ENCODE data around the gene FGF14.

The FGF14 gene

DNA sequence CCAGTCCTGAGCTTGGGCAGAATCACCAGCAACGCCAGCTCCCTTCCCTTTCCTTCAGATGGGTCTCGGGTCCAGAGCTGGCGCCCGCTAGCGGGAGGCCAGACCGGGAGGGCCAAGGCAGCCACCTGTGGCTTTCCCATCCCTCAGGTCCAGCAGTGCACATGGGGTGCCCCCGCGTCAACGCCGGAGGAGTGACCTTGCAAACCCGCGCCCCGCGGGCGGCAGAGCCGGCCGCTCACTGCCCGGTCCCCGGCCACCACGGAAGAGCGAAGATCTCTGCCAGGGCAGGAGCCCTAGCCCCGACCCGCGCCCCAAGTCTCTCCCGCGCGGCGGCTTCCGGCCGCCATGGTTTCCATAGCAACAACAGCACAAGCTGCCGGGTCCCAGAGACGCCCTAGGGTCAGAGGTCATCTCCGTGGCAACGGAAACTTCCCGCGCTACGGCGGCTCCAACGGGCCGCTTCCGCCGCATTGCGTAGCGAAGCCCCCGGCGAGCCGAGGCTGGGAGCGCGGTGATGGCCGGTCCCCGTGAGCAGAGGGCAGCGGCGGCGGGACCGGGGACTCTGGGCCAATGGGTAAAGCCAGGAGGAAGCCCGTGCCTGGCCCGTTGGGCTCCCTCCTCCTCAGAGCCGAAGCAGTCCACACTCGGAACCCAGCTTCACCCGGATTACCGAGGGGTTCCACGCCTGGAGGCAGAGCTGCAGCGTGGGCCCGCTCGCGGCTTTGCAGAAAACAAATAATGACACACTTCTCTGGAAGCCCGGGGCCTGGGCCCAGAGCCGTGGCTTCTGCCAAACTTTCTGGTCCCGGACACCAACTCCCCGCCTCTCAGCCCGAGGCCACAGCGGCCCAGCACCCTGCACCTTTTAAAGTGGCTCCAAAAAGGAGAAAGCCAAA lies 7.4 kb downstream of the FGF14 start:
- H3K4me2 ChIP-seq (ENCODE audit: low read length), result peak overlapping the region; percentile 78
- H2AFZ ChIP-seq (ENCODE audit: low read depth, low read length), result peak overlapping the region; percentile 78
- no peaks in the 10 kb centered on the region for H3K9me3 ChIP-seq (ENCODE audit: insufficient read depth, low read length)
- H3K9ac ChIP-seq (ENCODE audit: low read length), result peak overlapping the region; percentile 74
- peak overlapping the region; percentile 87 for H3K4me3 ChIP-seq (ENCODE audit: low read length)
- H4K20me1 ChIP-seq (ENCODE audit: insufficient read depth, low read length), result no peaks in the 10 kb centered on the region
- no peaks in the 10 kb centered on the region for H3K36me3 ChIP-seq (replicated peaks; ENCODE audit: low read depth, low read length)
- peak overlapping the region; percentile 34 for H3K27ac ChIP-seq (ENCODE audit: low read length)
- TF ChIP-seq, protein P1, sequence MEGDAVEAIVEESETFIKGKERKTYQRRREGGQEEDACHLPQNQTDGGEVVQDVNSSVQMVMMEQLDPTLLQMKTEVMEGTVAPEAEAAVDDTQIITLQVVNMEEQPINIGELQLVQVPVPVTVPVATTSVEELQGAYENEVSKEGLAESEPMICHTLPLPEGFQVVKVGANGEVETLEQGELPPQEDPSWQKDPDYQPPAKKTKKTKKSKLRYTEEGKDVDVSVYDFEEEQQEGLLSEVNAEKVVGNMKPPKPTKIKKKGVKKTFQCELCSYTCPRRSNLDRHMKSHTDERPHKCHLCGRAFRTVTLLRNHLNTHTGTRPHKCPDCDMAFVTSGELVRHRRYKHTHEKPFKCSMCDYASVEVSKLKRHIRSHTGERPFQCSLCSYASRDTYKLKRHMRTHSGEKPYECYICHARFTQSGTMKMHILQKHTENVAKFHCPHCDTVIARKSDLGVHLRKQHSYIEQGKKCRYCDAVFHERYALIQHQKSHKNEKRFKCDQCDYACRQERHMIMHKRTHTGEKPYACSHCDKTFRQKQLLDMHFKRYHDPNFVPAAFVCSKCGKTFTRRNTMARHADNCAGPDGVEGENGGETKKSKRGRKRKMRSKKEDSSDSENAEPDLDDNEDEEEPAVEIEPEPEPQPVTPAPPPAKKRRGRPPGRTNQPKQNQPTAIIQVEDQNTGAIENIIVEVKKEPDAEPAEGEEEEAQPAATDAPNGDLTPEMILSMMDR (IDR thresholded peaks at IDR 0.05; ENCODE audit: low read depth, low read length), result peak; percentile 37; the same call in 1 of the 2 replicates
- no peak for TF ChIP-seq EZH2phosphoT487 (IDR thresholded peaks at IDR 0.05; ENCODE audit: low read depth)
- H3K79me2 ChIP-seq (ENCODE audit: low read length), result no peaks in the 10 kb centered on the region
- H3K4me1 ChIP-seq (ENCODE audit: low read length), result peaks cover 5% of the 10 kb centered on the region; the same call in 1 of the 2 replicates
- H3K27me3 ChIP-seq (ENCODE audit: low read depth, low read length), result no peaks in the 10 kb centered on the region

DNA sequence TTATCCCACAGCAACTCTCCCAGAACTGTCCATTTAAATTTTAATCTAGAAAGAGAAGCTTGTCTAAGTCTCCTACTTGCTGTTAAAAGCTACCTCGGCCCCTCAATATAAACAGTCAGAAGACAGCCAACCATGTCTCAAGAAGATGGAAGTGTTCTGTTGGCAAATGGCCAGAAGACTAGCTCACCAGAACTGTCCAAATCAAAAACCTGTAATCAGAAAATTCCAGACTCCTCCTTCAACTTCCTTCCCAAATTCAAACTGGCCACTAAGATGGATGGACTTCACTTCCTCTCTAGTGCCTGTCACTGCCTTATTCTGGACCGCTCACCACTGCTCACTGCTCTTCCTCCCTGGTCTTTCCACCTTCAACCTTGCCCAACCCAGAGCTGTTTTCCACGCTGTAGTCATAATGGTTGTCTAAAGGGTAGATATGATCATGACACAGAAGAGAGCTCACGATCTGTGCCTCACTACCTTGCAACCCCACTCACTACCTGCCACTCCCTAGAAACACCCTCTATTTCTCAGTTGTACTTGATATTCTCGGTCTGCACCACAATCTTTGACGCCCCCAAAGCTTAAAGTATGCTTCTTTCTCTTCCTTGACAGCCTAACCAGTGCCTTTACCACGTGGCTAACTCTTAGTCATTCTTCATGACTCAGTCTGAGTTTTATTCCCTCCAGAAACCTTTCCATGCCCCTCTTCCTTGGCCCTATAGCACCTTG lies 9.2 kb downstream of the FGF14 start:
- no peak overlapping the region for H3K4me3 ChIP-seq (ENCODE audit: low read length)
- H3K36me3 ChIP-seq (replicated peaks; ENCODE audit: low read depth, low read length), result no peaks in the 10 kb centered on the region
- H3K79me2 ChIP-seq (ENCODE audit: low read length), result no peaks in the 10 kb centered on the region
- H3K9ac ChIP-seq (ENCODE audit: low read length), result no peak overlapping the region
- peaks cover 10% of the 10 kb centered on the region; the same call in 1 of the 2 replicates for H3K4me1 ChIP-seq (ENCODE audit: low read length)
- no peak for TF ChIP-seq EZH2phosphoT487 (IDR thresholded peaks at IDR 0.05; ENCODE audit: low read depth)
- TF ChIP-seq, protein P1 (IDR thresholded peaks at IDR 0.05; ENCODE audit: low read depth, low read length), result no peak
- H3K4me2 ChIP-seq (ENCODE audit: low read length), result no peak overlapping the region
- no peaks in the 10 kb centered on the region for H4K20me1 ChIP-seq (ENCODE audit: insufficient read depth, low read length)
- no peak overlapping the region for H3K27ac ChIP-seq (ENCODE audit: low read length)
- no peaks in the 10 kb centered on the region for H3K9me3 ChIP-seq (ENCODE audit: insufficient read depth, low read length)
- no peaks in the 10 kb centered on the region for H3K27me3 ChIP-seq (ENCODE audit: low read depth, low read length)
- H2AFZ ChIP-seq (ENCODE audit: low read depth, low read length), result no peak overlapping the region

DNA sequence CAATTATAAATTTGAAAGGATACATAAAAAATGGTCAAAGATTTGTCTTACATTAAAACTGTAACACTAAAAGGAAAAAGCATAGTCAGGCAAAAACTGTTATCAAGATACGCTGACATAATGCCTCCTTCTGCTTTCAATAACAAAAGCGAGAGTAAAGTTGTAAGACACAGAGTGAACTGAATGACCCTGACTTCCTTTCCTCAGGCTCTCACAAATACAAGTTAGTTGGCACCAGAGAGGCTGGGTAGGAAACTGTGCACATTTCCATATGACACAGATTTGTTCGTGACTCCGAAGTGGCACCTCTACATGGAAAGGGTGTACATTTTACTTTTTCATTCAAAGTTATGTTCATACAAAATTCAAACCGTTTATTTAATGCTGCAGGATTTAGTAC lies 15.4 kb downstream of the FGF14 start:
- TF ChIP-seq EZH2phosphoT487 (IDR thresholded peaks at IDR 0.05; ENCODE audit: low read depth), result no peak
- TF ChIP-seq, protein P1 (IDR thresholded peaks at IDR 0.05; ENCODE audit: low read depth, low read length), result no peak
- Histone ChIP-seq H3K79me2 (ENCODE audit: low read length) (no peaks in the 10 kb centered on the region), H4K20me1 (ENCODE audit: insufficient read depth, low read length) (no peaks in the 10 kb centered on the region), H3K4me2 (ENCODE audit: low read length) (no peak overlapping the region), H3K9ac (ENCODE audit: low read length) (no peak overlapping the region), H2AFZ (ENCODE audit: low read depth, low read length) (no peak overlapping the region), H3K36me3 (replicated peaks; ENCODE audit: low read depth, low read length) (no peaks in the 10 kb centered on the region), H3K9me3 (ENCODE audit: insufficient read depth, low read length) (no peaks in the 10 kb centered on the region), H3K27ac (ENCODE audit: low read length) (no peak overlapping the region), H3K4me1 (ENCODE audit: low read length) (peaks cover 5% of the 10 kb centered on the region; the same call in 1 of the 2 replicates), H3K4me3 (ENCODE audit: low read length) (no peak overlapping the region), H3K27me3 (ENCODE audit: low read depth, low read length) (no peaks in the 10 kb centered on the region)

DNA sequence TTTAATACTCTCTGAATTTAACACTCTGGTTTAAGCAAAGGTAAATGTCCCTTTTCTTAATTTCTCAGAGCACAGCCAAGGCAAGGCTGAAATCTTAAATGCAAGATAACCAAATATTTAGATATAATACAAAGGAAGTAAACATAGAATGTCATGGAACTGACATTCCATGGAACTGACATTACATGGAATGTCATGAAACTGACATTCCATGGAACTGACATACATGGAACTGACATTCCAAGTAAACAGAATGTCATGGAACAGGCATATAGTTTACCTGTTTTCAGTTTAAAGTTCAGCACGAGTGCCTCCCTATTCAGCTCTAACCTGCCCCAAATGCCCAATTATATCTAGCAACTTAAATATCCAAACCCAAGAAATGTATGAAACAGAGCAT lies 21.8 kb downstream of the FGF14 start:
- no peak overlapping the region for H3K4me3 ChIP-seq (ENCODE audit: low read length)
- H3K9me3 ChIP-seq (ENCODE audit: insufficient read depth, low read length), result no peaks in the 10 kb centered on the region
- no peak for TF ChIP-seq EZH2phosphoT487 (IDR thresholded peaks at IDR 0.05; ENCODE audit: low read depth)
- no peaks in the 10 kb centered on the region for H3K27me3 ChIP-seq (ENCODE audit: low read depth, low read length)
- H3K9ac ChIP-seq (ENCODE audit: low read length), result no peak overlapping the region
- H3K4me2 ChIP-seq (ENCODE audit: low read length), result no peak overlapping the region
- H3K79me2 ChIP-seq (ENCODE audit: low read length), result no peaks in the 10 kb centered on the region
- no peaks in the 10 kb centered on the region for H3K36me3 ChIP-seq (replicated peaks; ENCODE audit: low read depth, low read length)
- H2AFZ ChIP-seq (ENCODE audit: low read depth, low read length), result no peak overlapping the region
- H4K20me1 ChIP-seq (ENCODE audit: insufficient read depth, low read length), result no peaks in the 10 kb centered on the region
- no peak overlapping the region for H3K27ac ChIP-seq (ENCODE audit: low read length)
- no peaks in the 10 kb centered on the region for H3K4me1 ChIP-seq (ENCODE audit: low read length)
